Measurements from ENCODE around the gene MED8. TPM values are rescaled to one million over a fixed set of nuclear protein-coding genes. Genes with fewer than 3 reads are reported as not detected.
A peak's percentile ranks its signal among the peaks of the same experiment; 100 is the strongest.

MED8 gene
- total RNA-seq, 1 donor from 2014 or later: 23.6 TPM

GRCh38 chr1:43368646-43369020 is 21.0 kb downstream of the MED8 start:
- peaks cover 4% of the 10 kb centered on the region for H3K27me3 Mint-ChIP-seq (ENCODE audit: insufficient read depth, low read depth)
- peaks cover 6% of the 10 kb centered on the region for H4K20me1 ChIP-seq (ENCODE audit: low read depth)

GRCh38 chr1:43367904-43368645 is 21.5 kb downstream of the MED8 start, which contains the start of gene ELOVL1:
Gene ELOVL1, minus strand, starts transcription at chr1:43368011. Its CDS starts 2,402 bp downstream, at chr1:43365609.
- Histone ChIP-seq H3K27me3 (no peaks in the 10 kb centered on the region), H3K9me3 (ENCODE audit: low read depth) (no peaks in the 10 kb centered on the region), H3K79me2 (ENCODE audit: low read depth) (peaks cover 5% of the 10 kb centered on the region), H3K4me3 (peak within 1 kb of the TSS; percentile 74), H3K4me1 (peaks cover 22% of the 10 kb centered on the region), H3K27ac (peak within 1 kb of the TSS; percentile 85), H2AFZ (replicated peaks) (peak within 1 kb of the TSS; percentile 51), H3K4me2 (peak within 1 kb of the TSS; percentile 96), H3K36me3 (no peaks in the 10 kb centered on the region), H3K9ac (peak within 1 kb of the TSS; percentile 70), H4K20me1 (ENCODE audit: low read depth) (peaks cover 6% of the 10 kb centered on the region), H3F3A (ENCODE audit: low read depth) (peaks cover 20% of the 10 kb centered on the region)
- peaks cover 20% of the 10 kb centered on the region for H3K36me3 Mint-ChIP-seq
- DNase-seq (ENCODE audit: low spot score): peak; percentile 96
- peak within 1 kb of the TSS; percentile 80 for H3K27ac Mint-ChIP-seq
- H3K27me3 Mint-ChIP-seq (ENCODE audit: insufficient read depth, low read depth): peaks cover 4% of the 10 kb centered on the region
- TF ChIP-seq EZH2phosphoT487 (IDR thresholded peaks at IDR 0.05): no peak
- no peak for TF ChIP-seq CTCF (IDR thresholded peaks at IDR 0.05)
- TF ChIP-seq EZH2 (IDR thresholded peaks at IDR 0.05): no peak
- H3K4me1 Mint-ChIP-seq: peaks cover 17% of the 10 kb centered on the region
- no peaks in the 10 kb centered on the region for H3K9me3 Mint-ChIP-seq
- peak within 1 kb of the TSS; percentile 85 for H3K4me3 Mint-ChIP-seq

More at GRCh38 chr1:43368646-43369020, 21.0 kb downstream of the MED8 start:
- peaks cover 19% of the 10 kb centered on the region for H3K36me3 Mint-ChIP-seq
- Histone ChIP-seq H3K4me2 (peak overlapping the region; percentile 96), H3K27ac (peak overlapping the region; percentile 85), H3K27me3 (no peaks in the 10 kb centered on the region), H3K9me3 (ENCODE audit: low read depth) (no peaks in the 10 kb centered on the region), H3F3A (ENCODE audit: low read depth) (peaks cover 14% of the 10 kb centered on the region), H2AFZ (replicated peaks) (no peak overlapping the region), H3K79me2 (ENCODE audit: low read depth) (peaks cover 5% of the 10 kb centered on the region), H3K4me1 (peaks cover 22% of the 10 kb centered on the region), H3K9ac (no peak overlapping the region), H3K36me3 (no peaks in the 10 kb centered on the region), H3K4me3 (peak overlapping the region; percentile 74)
- peak overlapping the region; percentile 85 for H3K4me3 Mint-ChIP-seq
- H3K4me1 Mint-ChIP-seq: peaks cover 14% of the 10 kb centered on the region
- TF ChIP-seq EZH2 (IDR thresholded peaks at IDR 0.05) (no peak), EZH2phosphoT487 (IDR thresholded peaks at IDR 0.05) (no peak), CTCF (IDR thresholded peaks at IDR 0.05) (no peak)
- H3K27ac Mint-ChIP-seq: peak overlapping the region; percentile 80
- DNase-seq (ENCODE audit: low spot score): no peak
- H3K9me3 Mint-ChIP-seq: no peaks in the 10 kb centered on the region

- Histone ChIP-seq H3K36me3 (peaks cover 2% of the 10 kb centered on the region), H2AFZ (replicated peaks) (peak overlapping the region; percentile 51), H3K4me3 (peak overlapping the region; percentile 74), H3K9ac (peak overlapping the region; percentile 70), H3K27me3 (no peaks in the 10 kb centered on the region), H3K79me2 (ENCODE audit: low read depth) (peaks cover 5% of the 10 kb centered on the region), H3K4me1 (peaks cover 22% of the 10 kb centered on the region), H3K27ac (no peak overlapping the region), H4K20me1 (ENCODE audit: low read depth) (peaks cover 13% of the 10 kb centered on the region), H3K9me3 (ENCODE audit: low read depth) (no peaks in the 10 kb centered on the region), H3K4me2 (peak overlapping the region; percentile 96), H3F3A (ENCODE audit: low read depth) (peaks cover 28% of the 10 kb centered on the region)
- Mint-ChIP-seq H3K4me3 (peak overlapping the region; percentile 81), H3K36me3 (peaks cover 22% of the 10 kb centered on the region), H3K4me1 (peaks cover 19% of the 10 kb centered on the region), H3K27ac (no peak overlapping the region), H3K9me3 (no peaks in the 10 kb centered on the region), H3K27me3 (ENCODE audit: insufficient read depth, low read depth) (peaks cover 4% of the 10 kb centered on the region)
- no peak for TF ChIP-seq CTCF (IDR thresholded peaks at IDR 0.05)
- no peak for TF ChIP-seq EZH2phosphoT487 (IDR thresholded peaks at IDR 0.05)
- TF ChIP-seq EZH2 (IDR thresholded peaks at IDR 0.05): no peak
- DNase-seq (ENCODE audit: low spot score): peak; percentile 45
Measured at GRCh38 chr1:43367026-43367903, 22.3 kb downstream of the MED8 start.

Data from neural progenitor cell (in vitro differentiated cells).